Measurements from ENCODE around the gene CYB5R3. TPM values are rescaled to one million over a fixed set of nuclear protein-coding genes. Genes with fewer than 3 reads are reported as not detected.

The CYB5R3 gene
- total RNA-seq, 4 donors from 2014 or later: 122 to 182 (median 152) TPM

GRCh38 chr22:42685941-42686653, 36.9 kb upstream of the CYB5R3 start:
- WGBS, 2 donors: 15 to 22% methylated on average over 4 to 5 of the region's 5 CpGs
- TF ChIP-seq CTCF (IDR thresholded peaks at IDR 0.05) (no peak), POLR2A (IDR thresholded peaks at IDR 0.05) (no peak)
- no peak for DNase-seq (ENCODE audit: low spot score in 2 of 2)
- no peak overlapping the region for H3K4me3 ChIP-seq (ENCODE audit: low read depth, poor library complexity, severe bottlenecking)
- intact Hi-C loops (cut with DNase I; ENCODE audit: low total_unique reads): no loop called here

- WGBS, 2 donors: 66 to 77% methylated on average over 11 of the region's 11 CpGs
- no peak for DNase-seq (ENCODE audit: low spot score in 2 of 2)
- intact Hi-C loops (cut with DNase I; ENCODE audit: low total_unique reads): no loop called here
These were observed 35.4 kb upstream of the CYB5R3 start for GRCh38 chr22:42684462-42685195.

GRCh38 chr22:42683578-42684283, 34.5 kb upstream of the CYB5R3 start:
- intact Hi-C loops (cut with DNase I; ENCODE audit: low total_unique reads): no loop called here
- DNase-seq (ENCODE audit: low spot score in 2 of 2): peak in 1 of 2 donors; percentile 93
- TF ChIP-seq POLR2A (IDR thresholded peaks at IDR 0.05) (no peak), CTCF (IDR thresholded peaks at IDR 0.05) (no peak)
- no peak overlapping the region for H3K4me3 ChIP-seq (ENCODE audit: low read depth, poor library complexity, severe bottlenecking)
- 22 to 63% methylated on average over 6 to 8 of the region's 8 CpGs for WGBS, 2 donors

More at GRCh38 chr22:42684462-42685195, 35.4 kb upstream of the CYB5R3 start:
- TF ChIP-seq CTCF (IDR thresholded peaks at IDR 0.05): no peak
- no peak for TF ChIP-seq POLR2A (IDR thresholded peaks at IDR 0.05)
- H3K4me3 ChIP-seq (ENCODE audit: low read depth, poor library complexity, severe bottlenecking): no peak overlapping the region

GRCh38 chr22:42682113-42682851, 33.1 kb upstream of the CYB5R3 start:
- 62 to 63% methylated on average over 10 of the region's 10 CpGs for WGBS, 2 donors
- no peak for DNase-seq (ENCODE audit: low spot score in 2 of 2)
- no peak overlapping the region for H3K4me3 ChIP-seq (ENCODE audit: low read depth, poor library complexity, severe bottlenecking)
- no peak for TF ChIP-seq CTCF (IDR thresholded peaks at IDR 0.05)
- no peak for TF ChIP-seq POLR2A (IDR thresholded peaks at IDR 0.05)
- intact Hi-C loops (cut with DNase I; ENCODE audit: low total_unique reads): no loop called here

- DNase-seq (ENCODE audit: low spot score in 2 of 2): no peak
- intact Hi-C loops (cut with DNase I; ENCODE audit: low total_unique reads): no loop called here
- TF ChIP-seq CTCF (IDR thresholded peaks at IDR 0.05): no peak
- no peak for TF ChIP-seq POLR2A (IDR thresholded peaks at IDR 0.05)
- no peak overlapping the region for H3K4me3 ChIP-seq (ENCODE audit: low read depth, poor library complexity, severe bottlenecking)
- WGBS, 2 donors: 59 to 80% methylated on average over 8 of the region's 8 CpGs
These were observed 31.5 kb upstream of the CYB5R3 start for GRCh38 chr22:42680648-42681047.
